OCI-LY1 (cell line): Measurements from ENCODE around the gene DCTD.

Source experiments
- EZH2 ChIP-seq: fragments of 200-600 bp; sonication (generic), shearing (Covaris generic); IDR thresholded peaks from 2 replicates; pipeline ENCODE4 v1.8.0; 2017; ENCODE audit warnings: borderline replicate concordance, mixed run types, mild to moderate bottlenecking, antibody characterized with exemption, low read length, moderate library complexity, mixed read lengths
- TF ChIP-seq, protein P1 (sequence below): fragments of 200-600 bp; sonication (generic), shearing (Covaris generic); IDR thresholded peaks from 2 replicates; pipeline ENCODE4 v1.5.1; 2017; ENCODE audit warnings: mild to moderate bottlenecking, antibody characterized with exemption, low read length, moderate library complexity, mixed read lengths

DNA sequence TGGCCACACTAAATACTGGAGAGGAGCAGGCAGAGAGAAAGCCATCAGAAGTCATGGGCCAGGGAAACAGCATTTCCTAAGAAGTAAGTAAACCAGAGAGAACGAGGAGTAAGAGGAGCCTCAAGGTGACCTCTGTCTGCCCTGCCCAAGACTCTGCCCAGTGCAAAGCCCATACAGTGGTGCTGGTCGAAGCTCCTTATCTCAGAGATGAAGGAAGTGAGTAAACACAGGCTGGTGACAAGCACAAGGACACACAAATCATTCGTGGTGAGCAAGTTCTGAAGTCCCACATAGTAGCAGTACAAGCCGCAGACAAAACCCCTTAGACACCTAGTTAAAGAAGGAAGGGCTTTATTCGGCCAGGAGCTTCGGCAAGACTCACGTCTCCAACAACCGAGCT, 62.7 kb downstream of the DCTD start:
- TF ChIP-seq, protein P1, sequence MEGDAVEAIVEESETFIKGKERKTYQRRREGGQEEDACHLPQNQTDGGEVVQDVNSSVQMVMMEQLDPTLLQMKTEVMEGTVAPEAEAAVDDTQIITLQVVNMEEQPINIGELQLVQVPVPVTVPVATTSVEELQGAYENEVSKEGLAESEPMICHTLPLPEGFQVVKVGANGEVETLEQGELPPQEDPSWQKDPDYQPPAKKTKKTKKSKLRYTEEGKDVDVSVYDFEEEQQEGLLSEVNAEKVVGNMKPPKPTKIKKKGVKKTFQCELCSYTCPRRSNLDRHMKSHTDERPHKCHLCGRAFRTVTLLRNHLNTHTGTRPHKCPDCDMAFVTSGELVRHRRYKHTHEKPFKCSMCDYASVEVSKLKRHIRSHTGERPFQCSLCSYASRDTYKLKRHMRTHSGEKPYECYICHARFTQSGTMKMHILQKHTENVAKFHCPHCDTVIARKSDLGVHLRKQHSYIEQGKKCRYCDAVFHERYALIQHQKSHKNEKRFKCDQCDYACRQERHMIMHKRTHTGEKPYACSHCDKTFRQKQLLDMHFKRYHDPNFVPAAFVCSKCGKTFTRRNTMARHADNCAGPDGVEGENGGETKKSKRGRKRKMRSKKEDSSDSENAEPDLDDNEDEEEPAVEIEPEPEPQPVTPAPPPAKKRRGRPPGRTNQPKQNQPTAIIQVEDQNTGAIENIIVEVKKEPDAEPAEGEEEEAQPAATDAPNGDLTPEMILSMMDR, result no peak
- no peak for TF ChIP-seq EZH2
